Stimulated activated naive CD8-positive, alpha-beta T cell treated with anti-CD3 and anti-CD28 coated beads, Interleukin-15, amount 100 ng/mL, for 72 hours (primary cell): ENCODE results near the gene RUFY1.

Experiments
- ATAC-seq: fragments of 150-1000 bp; cut with Tn5 transposase; 2 replicates; pipeline ENCODE4 v1.10.0; 2021; ENCODE audit warnings: mild to moderate bottlenecking, moderate library complexity
- DNase-seq, 2 donors: peaks; one replicate each; pipeline ENCODE4 v3.0.0; 2021 to 2022
- H3K27ac Mint-ChIP-seq, 2 donors: one replicate each; pipeline ENCODE4 v1.8.0; 2022; ENCODE audit warnings: mild to moderate bottlenecking in 2 of 2, mixed read lengths in 2 of 2, moderate library complexity in 2 of 2
- H3K27me3 Mint-ChIP-seq: one replicate; pipeline ENCODE4 v1.8.0; 2022; ENCODE audit warnings: mixed read lengths
- H3K4me1 Mint-ChIP-seq: one replicate; pipeline ENCODE4 v1.8.0; 2022; ENCODE audit warnings: mild to moderate bottlenecking, mixed read lengths
- H3K4me3 Mint-ChIP-seq, 2 donors: one replicate each; pipeline ENCODE4 v1.8.0; 2022; ENCODE audit warnings: mild to moderate bottlenecking in 2 of 2, mixed read lengths in 2 of 2, moderate library complexity in 1 of 2
- H3K9me3 Mint-ChIP-seq, 2 donors: one replicate each; pipeline ENCODE4 v1.8.0; 2022; ENCODE audit warnings: mixed read lengths in 2 of 2

Gene RUFY1

DNA sequence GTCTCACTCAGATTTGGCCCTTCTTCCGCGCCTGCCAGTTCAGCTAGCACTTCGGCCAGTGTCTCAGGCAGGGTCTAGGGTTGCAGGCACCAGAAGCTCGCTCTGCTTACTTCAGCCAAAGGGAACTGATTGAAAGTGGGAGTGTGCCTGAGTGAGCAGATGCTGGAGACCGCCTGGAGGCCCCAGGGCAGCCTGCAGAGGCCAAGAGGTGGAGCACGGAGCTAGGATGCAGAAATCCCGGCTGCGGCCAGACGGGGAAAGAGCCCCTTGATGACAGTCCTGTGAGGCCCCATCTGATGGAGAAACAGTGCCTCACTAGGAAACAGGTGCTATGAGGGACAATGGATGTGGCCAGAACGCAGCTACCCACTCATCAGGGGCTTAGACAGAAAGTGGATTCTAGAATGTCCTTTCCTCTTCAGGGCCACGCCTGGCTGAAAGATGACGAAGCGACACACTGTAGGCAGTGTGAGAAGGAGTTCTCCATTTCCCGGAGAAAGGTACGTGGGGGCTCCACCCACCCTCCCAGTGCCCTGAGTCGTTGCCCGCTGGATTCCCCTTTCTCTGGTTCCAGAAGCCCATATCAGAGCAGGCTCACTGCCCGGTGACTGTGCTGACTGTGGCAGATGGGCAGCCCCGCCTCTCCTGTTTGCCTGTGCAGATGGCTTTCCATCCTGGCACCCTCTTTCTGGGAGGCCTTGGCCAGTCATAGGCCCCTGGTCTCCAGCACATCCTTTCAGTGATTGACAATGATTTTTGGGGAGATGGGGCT is 57.0 kb downstream of the RUFY1 start:
- peak overlapping the region in 1 of 2 donors; percentile 97 for H3K27ac Mint-ChIP-seq
- no peaks in the 10 kb centered on the region for H3K9me3 Mint-ChIP-seq
- peaks cover 54% of the 10 kb centered on the region for H3K4me1 Mint-ChIP-seq
- no peaks in the 10 kb centered on the region for H3K27me3 Mint-ChIP-seq
- peak; percentile 16 for ATAC-seq
- no peak overlapping the region for H3K4me3 Mint-ChIP-seq
- DNase-seq: no peak

DNA sequence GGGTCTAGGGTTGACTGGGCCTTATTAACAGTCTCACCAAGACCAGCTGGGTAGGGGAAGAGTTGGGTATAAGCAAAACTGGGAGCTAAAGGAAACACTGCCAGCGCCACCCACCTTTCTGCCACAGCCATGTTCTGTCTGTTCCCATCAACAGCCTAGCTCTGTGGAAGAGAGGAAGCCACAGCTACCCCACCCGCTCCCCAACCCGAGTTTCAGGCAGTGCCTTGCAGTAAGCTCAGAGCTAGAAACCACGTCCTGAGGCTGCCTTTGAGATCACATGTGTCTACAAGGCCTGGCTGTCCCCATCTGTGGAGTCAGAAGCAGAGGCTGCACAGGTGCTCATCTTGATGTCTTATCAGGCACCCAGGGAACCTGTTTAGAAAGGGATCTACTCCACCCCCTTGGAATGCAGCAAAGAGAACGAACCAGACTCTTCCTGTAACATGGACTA is 57.8 kb downstream of the RUFY1 start:
- Mint-ChIP-seq H3K27ac (peak overlapping the region in 1 of 2 donors; percentile 97), H3K4me1 (peaks cover 60% of the 10 kb centered on the region), H3K27me3 (no peaks in the 10 kb centered on the region), H3K9me3 (no peaks in the 10 kb centered on the region), H3K4me3 (no peak overlapping the region)
- peak in 1 of 2 donors; percentile 55 for DNase-seq
- peak; percentile 77 for ATAC-seq

DNA sequence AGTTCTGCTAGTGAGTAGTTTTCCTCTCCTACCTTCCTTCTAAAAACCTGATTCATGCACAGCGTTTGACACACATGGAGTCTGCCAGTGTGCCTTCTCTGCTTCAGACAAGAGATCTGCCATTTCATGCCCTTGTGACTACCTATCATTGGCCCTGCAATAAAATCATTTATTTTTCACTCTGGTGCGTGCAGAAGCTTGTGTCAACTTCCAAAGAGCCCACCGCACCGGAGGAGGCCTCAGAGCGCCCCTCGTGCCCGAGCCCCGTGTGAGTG is 59.4 kb downstream of the RUFY1 start:
- no peaks in the 10 kb centered on the region for H3K9me3 Mint-ChIP-seq
- no peak for DNase-seq
- peaks cover 70% of the 10 kb centered on the region for H3K4me1 Mint-ChIP-seq
- H3K4me3 Mint-ChIP-seq: no peak overlapping the region
- H3K27me3 Mint-ChIP-seq: no peaks in the 10 kb centered on the region
- ATAC-seq: no peak
- peak overlapping the region in 1 of 2 donors; percentile 2 for H3K27ac Mint-ChIP-seq

DNA sequence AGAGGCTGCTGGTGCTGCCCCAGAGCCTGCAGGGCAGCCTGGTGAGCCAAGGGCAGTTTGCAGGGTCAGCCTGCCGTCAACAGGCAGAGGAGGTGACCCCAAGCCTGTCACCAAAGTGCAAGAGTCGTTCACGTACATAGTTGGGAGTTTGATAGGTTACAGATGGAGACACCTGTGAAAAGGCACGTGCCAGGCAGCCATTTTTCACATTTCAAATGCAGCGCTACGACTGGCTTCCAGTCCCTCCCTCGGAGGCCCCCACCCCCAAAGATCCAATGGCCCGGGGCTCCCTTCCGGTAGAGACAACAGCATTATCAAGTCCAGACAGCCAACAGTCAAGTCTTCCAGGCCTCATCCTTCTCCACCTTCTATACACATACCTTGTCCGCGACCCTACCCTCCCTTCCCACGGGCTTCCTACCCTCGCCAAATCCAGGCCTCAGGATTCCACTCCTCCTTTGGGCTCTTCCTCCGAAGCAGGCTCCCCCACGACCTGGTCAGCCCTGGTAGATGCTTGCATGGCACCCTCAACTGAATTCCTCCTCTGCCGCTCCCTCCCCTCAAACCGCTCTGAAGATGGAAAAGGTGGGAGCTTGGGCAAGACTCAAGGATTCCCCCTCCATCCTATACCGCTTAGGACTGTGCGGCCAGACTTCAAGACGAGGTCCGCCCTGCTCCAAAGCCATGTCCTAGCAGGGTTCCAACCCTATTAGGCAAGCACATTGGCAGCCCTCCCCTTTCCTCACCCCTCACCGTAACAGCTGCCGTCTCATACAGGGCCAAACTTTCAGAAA is 60.0 kb downstream of the RUFY1 start:
- no peak for DNase-seq
- Mint-ChIP-seq H3K9me3 (no peaks in the 10 kb centered on the region), H3K27me3 (no peaks in the 10 kb centered on the region), H3K27ac (peak overlapping the region in 1 of 2 donors; percentile 38), H3K4me1 (peaks cover 70% of the 10 kb centered on the region), H3K4me3 (no peak overlapping the region)
- ATAC-seq: no peak

DNA sequence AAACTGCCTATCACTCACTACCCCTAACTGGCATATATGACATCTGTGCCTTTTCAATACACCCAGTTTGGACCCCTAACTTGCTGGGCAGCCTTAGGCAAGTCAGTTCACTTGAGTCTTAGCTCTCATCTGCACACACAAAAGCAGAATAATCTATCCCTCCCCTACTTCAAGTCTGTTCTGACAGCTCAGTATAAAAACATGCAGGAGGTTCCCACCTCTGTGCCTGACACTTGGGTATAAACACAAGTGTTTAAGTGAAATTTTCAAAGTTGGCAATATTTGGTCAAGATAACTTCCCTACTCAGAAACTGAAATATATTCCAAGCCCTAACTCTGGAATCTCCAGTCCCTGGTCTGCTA is 60.5 kb downstream of the RUFY1 start:
- H3K27ac Mint-ChIP-seq: no peak overlapping the region
- DNase-seq (no peak), ATAC-seq (no peak)
- H3K9me3 Mint-ChIP-seq: no peaks in the 10 kb centered on the region
- H3K4me3 Mint-ChIP-seq: no peak overlapping the region
- peaks cover 73% of the 10 kb centered on the region for H3K4me1 Mint-ChIP-seq
- no peaks in the 10 kb centered on the region for H3K27me3 Mint-ChIP-seq

DNA sequence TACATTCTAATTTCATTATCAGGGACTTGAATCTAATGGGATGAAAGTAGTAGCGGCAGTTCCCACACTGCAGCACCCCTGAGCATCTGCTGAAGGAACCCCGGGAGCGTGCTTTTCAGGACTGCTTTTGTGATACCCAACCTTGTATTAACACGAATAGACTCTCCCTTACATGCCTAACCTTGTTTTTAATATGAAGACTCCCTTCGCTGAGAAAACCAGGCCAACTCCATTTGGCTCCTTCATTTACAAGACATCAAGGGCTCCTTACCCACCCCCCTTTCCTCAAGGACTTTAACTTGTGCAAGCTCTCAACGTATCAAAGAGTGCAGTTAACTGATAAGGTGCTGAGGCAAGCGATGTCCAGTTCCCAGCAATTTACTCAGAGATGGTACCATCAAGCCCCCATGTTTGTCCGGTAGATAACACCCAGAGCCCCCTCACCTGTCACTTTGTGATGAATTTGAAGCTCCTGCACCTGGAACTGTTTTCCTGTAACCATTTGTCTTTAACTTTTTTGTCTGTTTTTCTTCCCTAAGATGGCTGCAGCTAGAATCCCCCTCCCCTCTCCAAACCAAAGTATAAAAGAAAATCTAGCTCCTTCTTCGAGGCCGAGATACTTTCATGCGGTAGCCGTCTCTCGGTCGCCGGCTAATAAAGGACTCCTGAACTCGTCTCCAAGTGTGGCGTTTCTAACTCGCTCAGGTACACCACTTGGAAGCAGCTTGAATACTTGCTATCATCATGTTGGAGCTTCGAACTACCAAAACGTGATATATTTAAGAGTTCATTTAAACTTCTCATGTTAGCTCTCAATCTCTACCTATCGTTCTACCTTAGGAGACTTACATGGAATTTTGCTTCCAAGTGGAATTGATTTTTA is 62.5 kb downstream of the RUFY1 start:
- DNase-seq (no peak), ATAC-seq (no peak)
- Mint-ChIP-seq H3K4me1 (peaks cover 79% of the 10 kb centered on the region), H3K27me3 (no peaks in the 10 kb centered on the region), H3K27ac (peak overlapping the region; percentile 69 to 90), H3K9me3 (no peaks in the 10 kb centered on the region), H3K4me3 (peak overlapping the region in 1 of 2 donors; percentile 52)

DNA sequence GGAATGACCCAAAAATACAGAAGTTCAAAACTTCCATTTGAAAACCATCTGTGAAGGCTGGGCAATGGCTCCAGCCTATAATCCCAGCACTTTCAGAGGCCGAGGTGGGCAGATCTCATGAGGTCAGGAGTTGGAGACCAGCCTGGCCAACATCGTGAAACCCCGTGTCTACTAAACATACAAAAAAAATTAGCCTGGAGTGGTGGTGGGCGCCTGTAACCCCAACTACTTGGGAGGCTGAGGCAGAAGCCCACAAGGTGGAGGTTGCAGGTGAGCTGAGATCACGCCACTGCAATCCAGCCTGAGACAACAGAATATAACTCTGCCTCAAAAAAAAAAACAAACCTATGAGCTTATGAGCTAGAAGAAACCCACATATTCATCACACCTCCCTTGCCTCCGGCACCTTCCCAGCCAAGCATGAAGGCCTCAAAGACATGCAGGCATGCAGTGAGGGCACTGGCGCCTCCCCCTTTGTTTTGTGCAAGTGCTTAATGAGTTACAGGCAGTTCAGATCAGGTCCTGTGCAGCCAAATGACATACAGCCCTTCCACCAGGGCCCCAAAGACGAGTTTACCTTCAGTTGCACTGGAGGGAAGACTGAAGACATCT is 63.2 kb downstream of the RUFY1 start:
- Mint-ChIP-seq H3K27ac (peak overlapping the region in 1 of 2 donors; percentile 90), H3K27me3 (no peaks in the 10 kb centered on the region), H3K9me3 (no peaks in the 10 kb centered on the region), H3K4me3 (peak overlapping the region in 1 of 2 donors; percentile 52), H3K4me1 (peaks cover 76% of the 10 kb centered on the region)
- DNase-seq (no peak), ATAC-seq (no peak)

DNA sequence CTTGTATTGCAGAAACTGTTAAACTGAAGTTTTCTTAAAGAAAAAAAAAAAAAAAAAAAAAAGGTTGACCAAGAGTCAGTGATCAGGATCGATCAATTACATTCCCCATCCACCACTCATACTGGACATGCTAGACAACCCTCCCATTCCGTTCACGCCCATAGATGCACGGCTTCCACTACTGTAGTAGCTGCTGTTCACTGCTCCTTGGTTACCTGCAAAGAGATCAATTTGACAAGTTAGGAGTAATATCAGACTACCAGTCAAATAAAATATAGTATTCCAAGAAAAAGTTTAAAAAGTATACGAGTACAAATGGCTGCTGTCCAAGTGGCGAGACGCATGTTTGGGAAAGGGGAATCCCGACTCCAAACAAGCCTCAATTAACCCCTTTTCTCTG is 64.4 kb downstream of the RUFY1 start:
- Mint-ChIP-seq H3K4me3 (peak overlapping the region in 1 of 2 donors; percentile 22), H3K27me3 (no peaks in the 10 kb centered on the region), H3K4me1 (peaks cover 72% of the 10 kb centered on the region), H3K27ac (peak overlapping the region in 1 of 2 donors; percentile 80), H3K9me3 (no peaks in the 10 kb centered on the region)
- no peak for ATAC-seq
- DNase-seq: no peak

DNA sequence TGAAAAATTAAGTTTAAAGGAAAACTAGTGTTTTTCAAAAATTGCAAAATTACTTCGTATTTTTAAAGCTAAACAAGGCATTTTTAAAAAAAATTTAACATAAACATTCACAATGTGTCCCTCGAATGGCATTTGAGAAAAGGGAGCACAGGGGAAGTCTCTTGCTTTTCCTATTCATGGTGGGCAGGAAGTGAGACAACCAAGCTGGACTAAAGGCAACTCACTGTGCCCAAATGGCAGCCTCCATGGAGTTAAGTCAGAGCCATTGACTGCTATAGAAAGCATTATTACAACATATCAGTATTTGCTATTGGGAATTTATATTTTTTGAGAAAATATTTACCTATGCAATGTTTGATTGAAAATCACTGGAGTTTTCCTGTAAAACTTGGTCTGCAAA is 64.8 kb downstream of the RUFY1 start:
- Mint-ChIP-seq H3K9me3 (no peaks in the 10 kb centered on the region), H3K27me3 (no peaks in the 10 kb centered on the region), H3K4me3 (no peak overlapping the region)

DNA sequence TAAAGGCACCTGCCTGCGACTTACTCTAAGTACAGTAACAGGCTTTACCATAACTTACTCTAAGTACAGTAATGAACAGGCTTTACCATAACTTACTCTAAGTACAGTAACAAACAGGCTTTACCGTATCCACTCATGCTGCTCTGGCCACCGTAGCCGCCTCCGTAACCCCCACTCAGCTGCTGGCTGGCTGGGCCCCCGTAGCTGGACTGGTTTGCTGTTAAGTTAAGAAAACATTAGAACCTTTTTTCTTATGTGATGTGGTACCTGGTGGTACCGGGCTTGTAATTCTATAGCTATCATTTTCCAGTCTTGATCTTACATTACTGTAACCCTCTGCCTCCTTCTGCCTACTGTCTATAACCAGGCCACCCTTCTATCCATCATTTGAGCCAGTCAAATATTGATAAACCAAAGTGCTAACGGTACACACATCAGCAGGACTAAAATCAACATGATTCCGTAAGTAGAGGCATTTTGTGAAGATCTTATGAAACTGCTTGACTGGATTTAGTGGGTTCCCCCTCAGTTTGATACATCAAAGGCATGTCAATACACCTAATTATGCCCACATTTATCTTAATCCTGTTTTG is 65.7 kb downstream of the RUFY1 start:
- DNase-seq: no peak
- Mint-ChIP-seq H3K9me3 (no peaks in the 10 kb centered on the region), H3K27ac (peak overlapping the region in 1 of 2 donors; percentile 94), H3K4me1 (peaks cover 72% of the 10 kb centered on the region), H3K27me3 (no peaks in the 10 kb centered on the region), H3K4me3 (peak overlapping the region in 1 of 2 donors; percentile 60)
- ATAC-seq: no peak

More for the DNA sequence above, 64.8 kb downstream of the RUFY1 start:
- H3K27ac Mint-ChIP-seq: no peak overlapping the region
- DNase-seq (no peak), ATAC-seq (no peak)
- H3K4me1 Mint-ChIP-seq: peaks cover 72% of the 10 kb centered on the region

DNA sequence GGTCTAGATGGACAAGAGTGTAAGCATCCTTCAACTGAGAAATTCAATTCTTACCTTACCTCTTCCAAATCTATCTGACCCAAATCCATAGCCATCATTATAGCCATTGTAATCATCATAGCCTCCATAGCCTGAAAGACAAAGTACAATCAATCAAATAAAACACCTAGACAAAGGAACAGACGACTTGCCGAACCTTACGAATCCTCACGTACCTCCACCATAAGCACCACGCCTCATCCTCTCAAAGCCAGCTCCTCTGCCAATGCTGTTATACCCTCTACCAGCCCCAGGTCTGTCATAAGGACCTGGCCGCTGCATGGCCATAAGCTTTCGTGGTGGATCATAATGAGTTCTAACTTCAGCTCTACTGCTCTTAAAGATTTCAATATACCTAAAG is 67.6 kb downstream of the RUFY1 start:
- no peaks in the 10 kb centered on the region for H3K27me3 Mint-ChIP-seq
- peak overlapping the region; percentile 69 to 94 for H3K27ac Mint-ChIP-seq
- ATAC-seq (no peak), DNase-seq (no peak)
- peaks cover 80% of the 10 kb centered on the region for H3K4me1 Mint-ChIP-seq
- peak overlapping the region; percentile 32 to 42 for H3K4me3 Mint-ChIP-seq
- no peaks in the 10 kb centered on the region for H3K9me3 Mint-ChIP-seq

DNA sequence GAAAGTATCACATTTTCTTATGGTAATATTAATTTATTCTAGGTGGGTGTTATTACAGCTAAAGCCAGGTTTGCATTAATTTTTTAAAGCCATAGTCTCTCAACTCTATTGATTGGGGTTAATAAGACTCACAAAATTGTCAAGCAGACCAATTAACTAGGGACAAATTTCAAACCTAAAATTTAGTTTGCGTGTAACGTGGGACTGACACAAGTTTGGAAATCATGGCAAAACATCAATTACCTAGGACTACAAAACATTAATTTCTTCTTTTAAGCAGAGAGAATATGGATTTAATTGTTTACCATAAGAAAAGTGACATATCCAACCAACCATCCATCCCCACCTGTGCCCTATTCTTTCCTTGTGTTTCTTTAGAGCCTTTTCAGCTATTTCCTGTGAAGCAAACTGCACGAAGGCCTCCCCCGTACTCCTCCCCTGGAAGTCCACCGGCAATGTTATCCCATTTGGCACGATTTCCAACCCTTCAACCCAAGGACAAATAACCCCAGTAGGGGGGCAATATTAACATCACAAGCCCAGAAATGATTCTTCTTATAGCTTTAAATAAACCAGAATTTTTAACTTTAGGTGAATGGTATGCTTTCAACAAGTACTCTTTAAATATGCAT is 68.7 kb downstream of the RUFY1 start:
- Mint-ChIP-seq H3K4me1 (peaks cover 77% of the 10 kb centered on the region), H3K9me3 (no peaks in the 10 kb centered on the region), H3K27ac (peak overlapping the region; percentile 55 to 79), H3K27me3 (no peaks in the 10 kb centered on the region), H3K4me3 (peak overlapping the region; percentile 90 to 92)
- DNase-seq: no peak
- no peak for ATAC-seq

DNA sequence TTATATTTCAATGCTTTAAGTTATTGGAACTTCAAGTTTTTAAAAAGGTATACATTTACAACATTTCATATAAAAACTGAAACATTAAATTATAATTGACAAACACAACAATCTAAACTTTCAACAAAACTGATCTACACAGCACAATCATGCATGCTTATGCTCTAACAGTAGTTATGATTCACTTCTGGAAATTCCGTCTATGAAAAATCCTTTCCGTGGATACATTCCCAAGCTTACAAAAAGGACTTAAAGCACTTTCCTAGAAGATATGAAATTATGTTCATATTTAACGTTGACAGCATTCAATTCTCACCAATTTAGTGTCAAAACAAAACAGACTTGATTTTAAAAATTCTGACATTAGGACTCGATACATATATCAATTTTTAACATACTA is 69.4 kb downstream of the RUFY1 start:
- Mint-ChIP-seq H3K4me3 (peak overlapping the region; percentile 64 to 92), H3K9me3 (no peaks in the 10 kb centered on the region), H3K27me3 (no peaks in the 10 kb centered on the region), H3K4me1 (peaks cover 82% of the 10 kb centered on the region), H3K27ac (peak overlapping the region in 1 of 2 donors; percentile 19)
- ATAC-seq (no peak), DNase-seq (no peak)

DNA sequence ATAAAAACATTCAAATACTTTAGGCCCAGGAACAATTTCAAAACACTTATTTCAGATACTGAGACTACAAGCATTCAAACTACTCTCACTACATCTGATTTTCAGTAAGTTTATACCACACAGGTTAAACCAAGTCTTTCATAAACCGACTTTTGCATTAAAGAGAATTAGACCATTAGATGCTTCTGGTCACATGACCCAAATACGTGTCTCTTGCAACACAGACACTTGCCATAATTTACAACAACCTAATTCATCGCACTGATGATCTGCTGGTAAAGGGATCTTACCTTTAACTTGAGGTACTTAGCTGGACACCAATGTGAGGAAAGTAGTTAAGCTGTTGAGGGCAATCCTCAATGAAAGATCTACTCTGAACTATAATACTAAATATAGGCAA is 69.9 kb downstream of the RUFY1 start:
- Mint-ChIP-seq H3K27me3 (no peaks in the 10 kb centered on the region), H3K4me3 (peak overlapping the region; percentile 92 to 98), H3K9me3 (no peaks in the 10 kb centered on the region), H3K4me1 (peaks cover 86% of the 10 kb centered on the region), H3K27ac (peak overlapping the region; percentile 80 to 93)
- ATAC-seq: no peak
- no peak for DNase-seq
